KOPT-K1 (cell line): Measurements from ENCODE around the gene ARRDC1.

ENCODE experiments used
- H3K27ac ChIP-seq: fragments of 200-600 bp; sonication (generic); 2 replicates; pipeline ENCODE4 v1.5.1; 2016; ENCODE audit warnings: antibody characterized with exemption, mild to moderate bottlenecking, low read depth, low read length; ENCODE audit not compliant: poor library complexity, severe bottlenecking
- H3K36me3 ChIP-seq: fragments of 200-600 bp; sonication (generic); 2 replicates; pipeline ENCODE4 v1.5.1; 2017; ENCODE audit warnings: antibody characterized with exemption, mild to moderate bottlenecking, low read length, moderate library complexity; ENCODE audit not compliant: insufficient read depth
- H3K9me3 ChIP-seq: fragments of 200-600 bp; sonication (generic); 2 replicates; pipeline ENCODE4 v1.5.1; 2017; ENCODE audit warnings: antibody characterized with exemption, low read length, mild to moderate bottlenecking; ENCODE audit not compliant: insufficient read depth, poor library complexity, severe bottlenecking

Gene ARRDC1

GRCh38 chr9:137656416-137656815 lies 50.9 kb downstream of the ARRDC1 start:
- no peaks in the 10 kb centered on the region for H3K9me3 ChIP-seq
- no peak overlapping the region for H3K27ac ChIP-seq
- peaks cover 23% of the 10 kb centered on the region for H3K36me3 ChIP-seq

- Histone ChIP-seq H3K36me3 (peaks cover 13% of the 10 kb centered on the region; the same call in 1 of the 2 replicates), H3K27ac (no peak overlapping the region), H3K9me3 (no peaks in the 10 kb centered on the region)
Observed at GRCh38 chr9:137657606-137658005, 52.1 kb downstream of the ARRDC1 start.

- Histone ChIP-seq H3K27ac (no peak overlapping the region), H3K9me3 (no peaks in the 10 kb centered on the region), H3K36me3 (peaks cover 13% of the 10 kb centered on the region; the same call in 1 of the 2 replicates)
Observed at GRCh38 chr9:137658781-137659180, 53.3 kb downstream of the ARRDC1 start.

GRCh38 chr9:137660144-137660543 lies 54.7 kb downstream of the ARRDC1 start:
- Histone ChIP-seq H3K36me3 (peaks cover 5% of the 10 kb centered on the region; the same call in 1 of the 2 replicates), H3K9me3 (no peaks in the 10 kb centered on the region), H3K27ac (no peak overlapping the region)

GRCh38 chr9:137663584-137663983 lies 58.1 kb downstream of the ARRDC1 start:
- Histone ChIP-seq H3K9me3 (no peaks in the 10 kb centered on the region), H3K27ac (no peak overlapping the region), H3K36me3 (peaks cover 5% of the 10 kb centered on the region; the same call in 1 of the 2 replicates)

- H3K9me3 ChIP-seq: no peaks in the 10 kb centered on the region
- peaks cover 11% of the 10 kb centered on the region; the same call in 1 of the 2 replicates for H3K36me3 ChIP-seq
- H3K27ac ChIP-seq: no peak overlapping the region
Observed at GRCh38 chr9:137664676-137665075, 59.2 kb downstream of the ARRDC1 start.
